ENCODE results near the gene TAF15.

TAF15 gene

GRCh38 chr17:35808962-35809854, at the start of gene TAF15:
Gene TAF15, plus strand, starts transcription at chr17:35809484. Its CDS starts 86 bp downstream, at chr17:35809570.
- Histone ChIP-seq H3K27ac (peak within 1 kb of the TSS; percentile 85 to 98 (median 93)), H3K4me3 (peak within 1 kb of the TSS; percentile 62 to 93 (median 81))

- no peak within 1 kb of the TSS for H3K27ac ChIP-seq
- H3K4me3 ChIP-seq = no peak within 1 kb of the TSS
Observed at GRCh38 chr17:35760587-35760986, 48.7 kb upstream of the TAF15 start, which contains the start of gene C17orf50. Gene C17orf50, plus strand, starts transcription at chr17:35760887. Its CDS starts 55 bp downstream, at chr17:35760942.

GRCh38 chr17:35761601-35762000, 47.7 kb upstream of the TAF15 start:
- no peak overlapping the region for H3K27ac ChIP-seq
- H3K4me3 ChIP-seq = no peak overlapping the region

- peak overlapping the region in 6 of 7 experiments; percentile 29 to 49 (median 39) for H3K4me3 ChIP-seq
- H3K27ac ChIP-seq = peak overlapping the region in 2 of 21 experiments; percentile 4 to 48
Observed at GRCh38 chr17:35763767-35764122, 45.5 kb upstream of the TAF15 start.

GRCh38 chr17:35764123-35764991, 44.9 kb upstream of the TAF15 start:
- peak overlapping the region; percentile 29 to 49 (median 38) for H3K4me3 ChIP-seq
- peak overlapping the region in 5 of 21 experiments; percentile 4 to 48 (median 21) for H3K27ac ChIP-seq

- H3K27ac ChIP-seq = no peak overlapping the region
Observed at GRCh38 chr17:35765086-35765710, 44.1 kb upstream of the TAF15 start.

GRCh38 chr17:35765756-35766488, 43.4 kb upstream of the TAF15 start:
- H3K27ac ChIP-seq = no peak overlapping the region
- H3K4me3 ChIP-seq = no peak overlapping the region

More at GRCh38 chr17:35765086-35765710, 44.1 kb upstream of the TAF15 start:
- H3K4me3 ChIP-seq = no peak overlapping the region

- no peak overlapping the region for H3K4me3 ChIP-seq
- no peak overlapping the region for H3K27ac ChIP-seq
Observed at GRCh38 chr17:35766489-35766877, 42.8 kb upstream of the TAF15 start.

GRCh38 chr17:35766903-35767510, 42.3 kb upstream of the TAF15 start:
- Histone ChIP-seq H3K27ac (no peak overlapping the region), H3K4me3 (no peak overlapping the region)

GRCh38 chr17:35768797-35769196, 40.5 kb upstream of the TAF15 start:
- Histone ChIP-seq H3K27ac (no peak overlapping the region), H3K4me3 (no peak overlapping the region)

- H3K4me3 ChIP-seq = no peak overlapping the region
- no peak overlapping the region for H3K27ac ChIP-seq
Observed at GRCh38 chr17:35769895-35770486, 39.3 kb upstream of the TAF15 start.

GRCh38 chr17:35773129-35773528, 36.2 kb upstream of the TAF15 start:
- H3K4me3 ChIP-seq = no peak overlapping the region
- H3K27ac ChIP-seq = peak overlapping the region in 1 of 21 experiments; percentile 47

GRCh38 chr17:35773679-35774425, 35.4 kb upstream of the TAF15 start:
- Histone ChIP-seq H3K27ac (peak overlapping the region in 2 of 21 experiments; percentile 36 to 47), H3K4me3 (no peak overlapping the region)

GRCh38 chr17:35774499-35774898, 34.8 kb upstream of the TAF15 start:
- Histone ChIP-seq H3K27ac (peak overlapping the region in 2 of 21 experiments; percentile 36 to 47), H3K4me3 (no peak overlapping the region)

GRCh38 chr17:35775039-35775438, 34.2 kb upstream of the TAF15 start:
- Histone ChIP-seq H3K4me3 (no peak overlapping the region), H3K27ac (no peak overlapping the region)

GRCh38 chr17:35775583-35775982, 33.7 kb upstream of the TAF15 start:
- H3K4me3 ChIP-seq = no peak overlapping the region
- no peak overlapping the region for H3K27ac ChIP-seq

GRCh38 chr17:35778641-35779196, 30.6 kb upstream of the TAF15 start:
- H3K4me3 ChIP-seq = no peak overlapping the region
- no peak overlapping the region for H3K27ac ChIP-seq
